ENCODE measurements around the gene FOCAD. TPM values are rescaled to one million over a fixed set of nuclear protein-coding genes. Genes with fewer than 3 reads are reported as not detected.

FOCAD gene
- total RNA-seq, 2 donors from 2014 or later = 51.6 to 56.8 TPM

GRCh38 chr9:20872340-20872977 lies 188.4 kb downstream of the FOCAD start:
- no peaks in the 10 kb centered on the region for H3K9me3 Mint-ChIP-seq
- Histone ChIP-seq H3K4me3 (ENCODE audit: low read length) (no peak overlapping the region), H3K9me3 (ENCODE audit: control insufficient read depth, low read length) (no peaks in the 10 kb centered on the region), H3K9ac (ENCODE audit: extremely low read depth, low read length, poor library complexity, severe bottlenecking) (no peak overlapping the region), H3K36me3 (ENCODE audit: control insufficient read depth, insufficient read depth, low read length) (peaks cover 4% of the 10 kb centered on the region), H3K27ac (ENCODE audit: low read depth, low read length) (no peak overlapping the region), H3K4me1 (ENCODE audit: control insufficient read depth, insufficient read depth, low read length) (peaks cover 3% of the 10 kb centered on the region), H3K27me3 (ENCODE audit: control insufficient read depth, insufficient read depth, low read length, poor library complexity, severe bottlenecking) (no peaks in the 10 kb centered on the region)
- 43% methylated on average over 1 of the region's 1 CpG; no CpG with 5 or more reads in 1 of the 2 experiments for WGBS, 2 experiments (ENCODE audit: insufficient coverage in 1 of 2, insufficient read length in 1 of 2)
- no peak for DNase-seq
- H3K27ac Mint-ChIP-seq = no peak overlapping the region
- H3K4me1 Mint-ChIP-seq = peaks cover 17% of the 10 kb centered on the region
- no peak overlapping the region for H3K4me3 Mint-ChIP-seq
- TF ChIP-seq CTCF (conservative IDR thresholded peaks at IDR 0.05) = no peak
- peaks cover 13% of the 10 kb centered on the region for H3K36me3 Mint-ChIP-seq (ENCODE audit: low read depth)
- H3K27me3 Mint-ChIP-seq (ENCODE audit: insufficient read depth) = no peaks in the 10 kb centered on the region

- H3K9ac ChIP-seq (ENCODE audit: extremely low read depth, low read length, poor library complexity, severe bottlenecking) = no peak overlapping the region
- TF ChIP-seq CTCF (conservative IDR thresholded peaks at IDR 0.05) = no peak
- peaks cover 3% of the 10 kb centered on the region for H3K4me1 ChIP-seq (ENCODE audit: control insufficient read depth, insufficient read depth, low read length)
- no peak overlapping the region for H3K27ac ChIP-seq (ENCODE audit: low read depth, low read length)
- no peak for DNase-seq
- 97% methylated on average over 4 to 5 of the region's 5 CpGs for WGBS, 2 experiments (ENCODE audit: insufficient coverage in 1 of 2, insufficient read length in 1 of 2)
- Mint-ChIP-seq H3K27ac (no peak overlapping the region), H3K4me1 (peaks cover 11% of the 10 kb centered on the region), H3K4me3 (no peak overlapping the region), H3K9me3 (no peaks in the 10 kb centered on the region), H3K36me3 (ENCODE audit: low read depth) (peaks cover 21% of the 10 kb centered on the region), H3K27me3 (ENCODE audit: insufficient read depth) (no peaks in the 10 kb centered on the region)
- H3K36me3 ChIP-seq (ENCODE audit: control insufficient read depth, insufficient read depth, low read length) = peaks cover 7% of the 10 kb centered on the region
- H3K27me3 ChIP-seq (ENCODE audit: control insufficient read depth, insufficient read depth, low read length, poor library complexity, severe bottlenecking) = no peaks in the 10 kb centered on the region
- no peak overlapping the region for H3K4me3 ChIP-seq (ENCODE audit: low read length)
- H3K9me3 ChIP-seq (ENCODE audit: control insufficient read depth, low read length) = no peaks in the 10 kb centered on the region
Measured at GRCh38 chr9:20873240-20873865, 189.3 kb downstream of the FOCAD start.

GRCh38 chr9:20880271-20880670 lies 196.2 kb downstream of the FOCAD start:
- H3K4me3 Mint-ChIP-seq = no peak overlapping the region
- no peaks in the 10 kb centered on the region for H3K27me3 Mint-ChIP-seq (ENCODE audit: insufficient read depth)
- Histone ChIP-seq H3K36me3 (ENCODE audit: control insufficient read depth, insufficient read depth, low read length) (peaks cover 17% of the 10 kb centered on the region), H3K27ac (ENCODE audit: low read depth, low read length) (no peak overlapping the region), H3K9me3 (ENCODE audit: control insufficient read depth, low read length) (no peaks in the 10 kb centered on the region), H3K27me3 (ENCODE audit: control insufficient read depth, insufficient read depth, low read length, poor library complexity, severe bottlenecking) (no peaks in the 10 kb centered on the region), H3K9ac (ENCODE audit: extremely low read depth, low read length, poor library complexity, severe bottlenecking) (no peak overlapping the region), H3K4me1 (ENCODE audit: control insufficient read depth, insufficient read depth, low read length) (peaks cover 3% of the 10 kb centered on the region), H3K4me3 (ENCODE audit: low read length) (no peak overlapping the region)
- H3K27ac Mint-ChIP-seq = no peak overlapping the region
- peaks cover 2% of the 10 kb centered on the region for H3K4me1 Mint-ChIP-seq
- WGBS, 2 experiments (ENCODE audit: insufficient coverage in 1 of 2, insufficient read length in 1 of 2) = 92% methylated on average over 2 of the region's 2 CpGs; no CpG with 5 or more reads in 1 of the 2 experiments
- H3K9me3 Mint-ChIP-seq = no peaks in the 10 kb centered on the region
- no peak for TF ChIP-seq CTCF (conservative IDR thresholded peaks at IDR 0.05)
- H3K36me3 Mint-ChIP-seq (ENCODE audit: low read depth) = peaks cover 19% of the 10 kb centered on the region
- no peak for DNase-seq
